Panc1 (cell line): ENCODE results near the gene SHISA8.

Source experiments
- POLR2AphosphoS5 ChIP-seq: IDR thresholded peaks from 2 replicates; pipeline ENCODE4 v1.6.1; 2012; ENCODE audit warnings: mild to moderate bottlenecking, low read depth, low read length, moderate library complexity
- TF ChIP-seq, protein P1 (sequence below): fragments of 450-650 bp; IDR thresholded peaks from 2 replicates; pipeline ENCODE4 v1.5.1; 2017; ENCODE audit warnings: mild to moderate bottlenecking

DNA sequence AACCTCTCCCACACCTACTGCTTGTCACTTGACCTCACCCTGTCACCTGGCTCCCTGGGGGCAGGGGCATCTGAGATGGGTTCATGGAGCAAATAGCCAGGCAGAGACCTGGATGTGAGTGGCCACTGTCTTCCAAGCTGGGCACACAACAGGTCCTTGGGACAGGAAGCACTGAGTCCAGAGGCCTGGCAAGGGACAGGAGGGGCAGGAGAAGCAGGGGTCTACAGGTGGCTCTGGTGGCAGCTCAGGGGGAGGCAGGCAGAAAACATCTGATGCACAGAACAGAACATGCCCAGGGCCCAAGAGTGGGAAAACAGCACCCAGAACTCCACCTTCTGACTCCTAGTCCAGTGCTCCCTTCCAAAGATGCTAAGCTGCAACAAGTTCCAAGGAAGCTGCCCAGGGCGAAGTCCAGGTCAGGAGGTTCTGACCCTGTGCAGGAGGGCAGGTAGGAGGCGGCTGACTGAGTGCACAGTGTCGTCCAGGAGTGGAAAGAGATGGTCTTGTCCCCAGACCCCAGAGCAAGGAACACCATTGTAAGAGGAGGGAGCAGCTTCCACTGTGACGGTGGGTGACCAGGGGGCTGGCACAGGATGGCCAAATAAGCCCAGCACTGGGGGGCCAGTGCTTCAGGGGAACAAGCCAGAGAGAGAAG lies 8.2 kb upstream of the SHISA8 start:
- TF ChIP-seq POLR2AphosphoS5 = no peak
- TF ChIP-seq, protein P1, sequence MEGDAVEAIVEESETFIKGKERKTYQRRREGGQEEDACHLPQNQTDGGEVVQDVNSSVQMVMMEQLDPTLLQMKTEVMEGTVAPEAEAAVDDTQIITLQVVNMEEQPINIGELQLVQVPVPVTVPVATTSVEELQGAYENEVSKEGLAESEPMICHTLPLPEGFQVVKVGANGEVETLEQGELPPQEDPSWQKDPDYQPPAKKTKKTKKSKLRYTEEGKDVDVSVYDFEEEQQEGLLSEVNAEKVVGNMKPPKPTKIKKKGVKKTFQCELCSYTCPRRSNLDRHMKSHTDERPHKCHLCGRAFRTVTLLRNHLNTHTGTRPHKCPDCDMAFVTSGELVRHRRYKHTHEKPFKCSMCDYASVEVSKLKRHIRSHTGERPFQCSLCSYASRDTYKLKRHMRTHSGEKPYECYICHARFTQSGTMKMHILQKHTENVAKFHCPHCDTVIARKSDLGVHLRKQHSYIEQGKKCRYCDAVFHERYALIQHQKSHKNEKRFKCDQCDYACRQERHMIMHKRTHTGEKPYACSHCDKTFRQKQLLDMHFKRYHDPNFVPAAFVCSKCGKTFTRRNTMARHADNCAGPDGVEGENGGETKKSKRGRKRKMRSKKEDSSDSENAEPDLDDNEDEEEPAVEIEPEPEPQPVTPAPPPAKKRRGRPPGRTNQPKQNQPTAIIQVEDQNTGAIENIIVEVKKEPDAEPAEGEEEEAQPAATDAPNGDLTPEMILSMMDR = no peak
